Stimulated activated CD4-positive, alpha-beta T cell treated with anti-CD3 and anti-CD28 coated beads, TNF-alpha, amount 100 ng/mL, for 4 hours (primary cell): ENCODE measurements around the gene SERPIND1.

Experiments
- DNase-seq, 3 experiments: peaks; one replicate each; pipeline ENCODE4 v3.0.0-alpha.2; 2020; ENCODE audit warnings: low read depth in 3 of 3

The SERPIND1 gene

GRCh38 chr22:20771918-20772625 is 1.8 kb upstream of the SERPIND1 start:
- DNase-seq: no peak

- DNase-seq: no peak
Measured at GRCh38 chr22:20774882-20775281, 969 bp downstream of the SERPIND1 start.

GRCh38 chr22:20775342-20775895 is 1.5 kb downstream of the SERPIND1 start:
- DNase-seq: no peak

GRCh38 chr22:20776624-20777405 is 2.9 kb downstream of the SERPIND1 start:
- DNase-seq: no peak

GRCh38 chr22:20777420-20778177 is 3.7 kb downstream of the SERPIND1 start:
- no peak for DNase-seq

GRCh38 chr22:20779014-20779817 is 5.3 kb downstream of the SERPIND1 start:
- no peak for DNase-seq

- DNase-seq: no peak
Measured at GRCh38 chr22:20779818-20780158, 5.9 kb downstream of the SERPIND1 start.

GRCh38 chr22:20781272-20781990 is 7.5 kb downstream of the SERPIND1 start:
- no peak for DNase-seq

GRCh38 chr22:20782083-20782482 is 8.2 kb downstream of the SERPIND1 start:
- DNase-seq: no peak

GRCh38 chr22:20782596-20783299 is 8.8 kb downstream of the SERPIND1 start:
- DNase-seq: no peak

GRCh38 chr22:20783300-20783673 is 9.4 kb downstream of the SERPIND1 start:
- DNase-seq: no peak

- DNase-seq: peak in 1 of 3 experiments; percentile 3
Measured at GRCh38 chr22:20783844-20784723, 10.2 kb downstream of the SERPIND1 start.

- no peak for DNase-seq
Measured at GRCh38 chr22:20785415-20785814, 11.5 kb downstream of the SERPIND1 start.

GRCh38 chr22:20786048-20786447 is 12.1 kb downstream of the SERPIND1 start:
- DNase-seq: no peak

GRCh38 chr22:20786536-20786979 is 12.6 kb downstream of the SERPIND1 start:
- DNase-seq: no peak

- DNase-seq: no peak
Measured at GRCh38 chr22:20787223-20787622, 13.3 kb downstream of the SERPIND1 start.

- no peak for DNase-seq
Measured at GRCh38 chr22:20787746-20788626, 14.1 kb downstream of the SERPIND1 start.
